DMS79 (cell line): ENCODE data around the gene ORM1.

ENCODE experiments used
- DNase-seq: peaks from one replicate; lab custom pipeline; 2025; lab: John Stamatoyannopoulos, UW

ORM1 gene

DNA sequence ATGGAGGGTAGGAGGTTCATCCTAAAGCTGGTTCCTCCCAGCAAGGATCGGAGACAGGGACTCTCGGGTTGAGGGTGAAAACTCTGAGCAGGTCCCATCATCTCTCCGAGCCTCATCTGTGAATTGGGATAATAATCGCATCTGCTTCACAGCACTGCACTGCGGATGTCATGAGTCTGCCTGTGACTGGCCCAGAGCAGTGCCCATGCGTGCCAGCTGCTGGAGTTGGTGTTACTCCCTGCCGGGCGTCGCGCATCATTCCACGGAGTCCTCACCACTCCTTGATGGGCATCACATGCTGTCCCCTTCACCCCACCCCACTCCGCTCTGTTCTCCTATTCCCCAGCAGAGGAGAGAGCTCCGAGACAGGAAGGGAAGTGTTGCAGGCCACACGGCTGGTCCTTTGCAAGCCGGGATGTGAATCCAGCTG, 35.1 kb upstream of the ORM1 start:
- DNase-seq = no peak

DNA sequence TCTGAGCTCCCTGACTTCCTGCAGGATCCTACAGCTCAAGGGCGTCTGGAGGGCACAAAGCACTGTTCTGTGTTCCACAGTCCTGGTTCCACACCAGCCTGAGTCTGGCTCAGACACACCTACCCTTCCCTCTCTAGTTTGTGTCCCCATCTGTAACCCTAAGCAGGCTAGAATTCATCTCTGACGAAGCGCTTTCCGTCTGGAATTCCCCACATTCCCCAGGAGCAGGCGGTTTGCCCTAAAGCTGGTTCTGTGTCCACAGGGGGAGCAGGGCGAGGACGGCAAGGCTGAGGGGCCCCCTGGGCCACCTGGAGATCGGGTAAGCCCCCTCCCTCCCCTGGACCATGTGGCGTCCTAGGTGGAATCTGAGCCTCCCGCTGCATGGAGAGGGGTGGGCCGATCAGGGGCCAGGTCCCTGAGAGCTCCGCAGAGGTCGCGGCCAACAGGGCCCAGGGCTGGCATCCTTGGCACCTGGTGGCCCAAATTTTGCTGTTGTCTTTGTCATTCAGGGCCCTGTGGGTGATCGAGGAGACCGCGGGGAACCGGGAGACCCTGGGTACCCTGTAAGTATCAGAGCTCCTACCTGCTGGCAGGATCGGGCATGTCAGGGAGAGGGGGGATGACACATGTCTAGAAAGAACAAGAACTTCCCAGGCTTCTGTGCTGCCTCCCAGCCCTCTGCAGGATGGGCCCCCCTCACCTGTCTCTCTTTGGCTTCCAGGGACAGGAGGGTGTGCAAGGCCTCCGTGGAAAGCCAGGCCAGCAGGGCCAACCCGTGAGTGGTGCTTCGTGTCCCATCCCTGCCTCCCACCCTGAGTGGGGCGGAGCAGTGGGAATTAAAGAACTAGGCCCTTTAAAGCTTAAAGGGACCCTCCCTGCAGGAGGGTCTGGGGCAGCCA, 34.5 kb upstream of the ORM1 start:
- no peak for DNase-seq

DNA sequence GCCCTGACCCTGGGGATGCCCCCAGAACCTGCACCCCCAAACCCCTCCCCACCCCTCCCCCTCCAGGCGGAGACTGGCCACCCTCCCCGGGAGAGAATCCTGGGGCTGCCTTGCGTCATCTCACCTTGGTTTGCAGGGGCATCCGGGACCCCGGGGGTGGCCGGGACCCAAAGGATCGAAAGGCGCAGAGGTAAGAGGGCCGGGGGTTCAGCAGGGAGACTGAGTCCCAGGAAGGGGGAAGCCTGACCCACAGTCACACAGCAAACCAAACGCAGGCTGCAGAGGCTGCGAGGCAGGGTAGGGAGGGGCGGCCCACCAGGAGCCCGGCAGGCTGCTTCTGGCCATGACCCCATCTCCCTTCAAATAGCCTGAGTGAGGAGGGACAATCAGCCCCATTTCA, 33.8 kb upstream of the ORM1 start:
- no peak for DNase-seq

DNA sequence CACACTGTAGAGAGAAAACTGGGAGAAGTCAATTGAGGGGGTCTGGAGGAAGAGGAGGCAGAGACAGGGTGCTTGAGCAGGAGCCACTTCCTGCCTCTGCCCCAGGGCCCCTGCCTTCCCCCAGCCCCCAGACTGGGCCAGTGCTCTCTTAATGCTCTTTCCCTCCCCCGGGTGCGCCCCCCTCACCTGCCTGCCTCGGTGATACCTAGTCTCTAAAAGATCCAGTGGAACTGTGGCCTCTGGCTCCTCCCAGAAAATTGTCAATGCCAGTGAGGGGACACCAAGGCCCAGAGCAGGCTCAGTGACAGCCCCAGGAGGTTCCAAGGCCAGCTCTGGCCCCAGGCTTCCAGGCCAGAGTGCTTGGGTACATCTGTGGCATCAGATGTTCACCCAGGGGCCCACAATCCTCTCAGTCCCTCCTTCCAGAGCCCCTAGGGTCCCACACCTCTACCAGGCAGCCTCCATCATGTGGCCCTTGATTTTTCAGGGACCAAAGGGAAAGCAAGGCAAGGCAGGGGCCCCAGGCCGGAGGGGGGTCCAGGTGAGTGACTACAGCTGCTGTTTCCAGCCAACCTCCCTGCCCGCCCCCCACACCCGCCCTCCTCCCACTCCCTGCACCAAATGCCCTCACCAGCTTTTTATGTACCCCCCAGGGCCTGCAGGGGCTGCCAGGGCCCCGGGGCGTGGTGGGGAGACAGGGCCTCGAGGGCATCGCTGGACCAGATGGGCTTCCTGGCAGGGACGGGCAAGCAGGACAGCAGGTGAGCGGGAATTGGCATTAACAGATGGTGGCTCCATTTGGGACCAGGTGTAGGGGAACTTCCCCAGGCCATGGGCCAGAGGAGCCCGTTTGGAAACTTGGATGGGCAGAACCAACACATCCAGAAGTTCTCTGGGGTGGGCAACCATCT, 33.1 kb upstream of the ORM1 start:
- DNase-seq = no peak

DNA sequence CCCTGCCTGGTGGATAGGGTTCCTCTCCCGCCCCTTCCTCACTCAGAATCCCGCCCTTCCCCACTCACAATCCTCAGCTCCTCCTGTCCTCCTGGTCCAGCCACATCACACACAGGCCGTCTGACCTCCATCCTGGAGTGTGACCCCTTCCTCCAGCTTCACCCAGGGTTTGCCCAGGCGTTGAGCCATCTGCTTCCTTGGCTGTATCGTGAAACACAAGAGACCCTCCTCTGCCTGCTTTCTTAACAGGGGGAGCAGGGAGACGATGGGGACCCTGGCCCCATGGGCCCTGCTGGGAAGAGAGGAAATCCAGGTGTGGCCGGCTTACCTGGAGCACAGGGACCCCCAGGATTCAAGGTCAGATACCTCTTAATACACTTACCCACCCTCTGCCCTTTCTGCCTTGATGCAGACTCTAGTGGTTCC, 32.3 kb upstream of the ORM1 start:
- DNase-seq = no peak

DNA sequence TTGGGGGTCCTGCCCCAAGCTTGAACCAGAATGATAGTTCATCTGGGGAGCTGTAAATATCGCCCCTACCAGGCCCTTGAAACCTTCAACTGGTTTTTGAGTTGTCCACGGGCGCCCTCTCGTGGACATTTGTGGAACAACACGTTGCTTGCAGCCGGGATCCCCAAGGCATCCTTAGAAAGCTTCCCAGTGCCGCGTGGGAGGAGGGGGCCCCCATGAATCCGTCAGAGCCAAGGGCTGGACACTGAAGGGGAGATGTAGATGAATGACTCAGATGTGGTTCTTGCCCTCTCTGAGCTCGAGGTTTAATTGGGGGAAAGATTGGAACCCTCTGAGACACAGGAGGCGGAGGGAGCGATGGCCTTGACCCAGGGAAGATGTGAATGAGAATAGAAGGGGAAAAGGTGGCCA, 31.8 kb upstream of the ORM1 start:
- no peak for DNase-seq

DNA sequence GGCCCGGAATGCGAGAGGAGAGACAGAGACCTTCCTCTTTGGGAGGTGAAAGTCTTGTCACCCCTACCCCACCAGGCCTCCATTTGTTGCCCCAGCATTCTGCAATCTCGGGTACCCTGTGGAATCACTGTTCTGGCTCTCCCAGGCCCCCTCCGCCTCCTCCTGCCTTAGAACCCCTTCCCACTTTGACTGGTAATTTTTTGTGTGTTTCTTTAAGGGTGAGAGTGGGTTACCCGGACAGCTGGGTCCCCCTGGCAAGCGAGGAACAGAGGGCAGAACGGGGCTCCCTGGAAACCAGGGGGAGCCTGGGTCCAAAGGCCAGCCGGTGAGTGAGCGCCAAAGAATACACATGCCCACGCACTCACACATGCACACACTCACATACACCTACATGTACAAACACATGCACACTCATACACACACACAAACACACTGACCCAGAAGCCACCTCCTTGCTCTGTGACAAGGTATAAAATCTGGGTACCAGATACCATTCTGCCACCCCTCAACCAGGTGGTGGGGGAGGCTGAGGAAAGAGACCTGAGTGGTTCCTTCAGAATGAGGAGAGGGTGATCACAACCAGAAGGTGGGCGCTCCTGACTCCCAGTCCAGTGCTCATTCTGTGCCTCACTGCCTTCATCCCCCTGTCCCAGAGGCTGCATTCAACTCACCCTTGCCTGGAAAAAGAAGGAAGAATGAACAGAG, 30.9 kb upstream of the ORM1 start:
- DNase-seq = no peak

DNA sequence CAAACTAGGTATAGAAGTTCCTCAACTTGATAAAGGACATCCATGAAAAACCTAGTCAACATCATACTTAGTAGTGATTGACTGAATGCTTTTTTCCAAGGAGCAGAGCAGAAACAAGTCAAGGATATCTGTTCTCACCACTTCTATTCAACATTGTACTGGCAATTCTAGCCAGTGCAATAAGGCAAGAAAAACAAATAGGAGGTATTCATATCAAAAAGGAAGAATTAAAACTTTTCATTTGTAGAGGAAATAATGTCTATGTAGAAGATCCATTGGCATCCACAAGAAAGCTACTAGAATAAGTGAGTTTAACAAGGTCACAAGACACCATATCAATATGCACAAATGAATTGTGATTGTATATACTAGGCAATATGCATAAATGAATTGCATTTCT, 28.2 kb upstream of the ORM1 start:
- no peak for DNase-seq

DNA sequence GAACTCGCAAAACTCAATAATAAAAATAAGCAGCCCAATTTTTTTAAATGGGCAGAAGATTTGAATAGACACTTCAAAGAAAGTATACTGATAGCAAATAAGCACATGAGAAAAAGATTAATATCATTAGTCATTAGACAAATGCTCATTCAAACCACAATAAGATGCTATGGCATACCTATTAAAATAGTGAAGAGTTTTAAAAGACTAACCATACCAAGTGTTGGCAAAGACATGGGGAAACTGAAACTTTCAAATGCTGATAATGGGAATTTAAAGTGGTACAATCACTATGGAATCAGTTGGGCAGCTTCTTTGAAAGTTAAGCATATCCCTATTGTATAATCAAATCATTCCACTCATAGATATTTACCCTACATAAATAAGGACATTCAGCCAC, 26.6 kb upstream of the ORM1 start:
- DNase-seq = no peak

DNA sequence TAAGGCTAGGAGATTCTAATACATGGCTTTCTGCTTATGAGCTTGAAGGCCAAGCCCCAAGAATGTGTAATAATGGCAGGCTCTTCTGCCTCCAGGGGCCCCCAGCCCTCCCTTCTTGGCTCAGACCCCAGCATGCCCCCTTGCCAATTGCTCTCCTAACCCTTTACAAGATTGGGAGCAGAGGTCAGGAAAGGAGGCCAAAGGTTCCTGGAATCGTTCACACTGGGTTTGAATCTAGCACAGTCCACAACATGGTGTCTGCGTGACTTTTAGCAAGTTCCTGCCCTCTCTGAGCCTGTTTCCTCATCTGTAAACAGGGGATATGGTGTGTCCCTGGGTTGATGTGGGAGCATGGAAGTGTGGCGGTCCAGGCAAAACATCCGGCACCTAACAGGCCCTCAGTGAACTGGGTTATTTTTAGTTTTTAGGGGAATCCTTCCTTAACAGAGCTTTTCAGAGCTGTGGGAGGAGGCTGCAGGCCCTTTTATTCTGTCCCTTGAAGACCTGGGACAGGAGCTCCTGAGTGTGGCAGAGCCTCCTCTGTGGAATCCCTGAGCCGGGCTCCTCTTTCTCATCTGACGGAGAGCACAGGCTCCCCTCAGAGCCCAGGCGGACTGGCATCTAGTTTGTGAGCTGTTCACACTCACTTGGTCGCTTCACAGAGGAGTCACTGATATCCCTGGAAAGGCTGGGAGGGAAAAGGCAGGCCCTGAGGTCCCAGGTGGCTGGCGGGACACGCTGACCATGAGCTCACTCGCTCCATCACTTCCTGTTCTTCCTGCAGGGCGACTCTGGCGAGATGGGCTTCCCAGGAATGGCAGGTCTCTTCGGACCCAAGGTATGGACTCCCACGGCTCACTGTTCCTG, 23.4 kb upstream of the ORM1 start:
- DNase-seq = no peak

DNA sequence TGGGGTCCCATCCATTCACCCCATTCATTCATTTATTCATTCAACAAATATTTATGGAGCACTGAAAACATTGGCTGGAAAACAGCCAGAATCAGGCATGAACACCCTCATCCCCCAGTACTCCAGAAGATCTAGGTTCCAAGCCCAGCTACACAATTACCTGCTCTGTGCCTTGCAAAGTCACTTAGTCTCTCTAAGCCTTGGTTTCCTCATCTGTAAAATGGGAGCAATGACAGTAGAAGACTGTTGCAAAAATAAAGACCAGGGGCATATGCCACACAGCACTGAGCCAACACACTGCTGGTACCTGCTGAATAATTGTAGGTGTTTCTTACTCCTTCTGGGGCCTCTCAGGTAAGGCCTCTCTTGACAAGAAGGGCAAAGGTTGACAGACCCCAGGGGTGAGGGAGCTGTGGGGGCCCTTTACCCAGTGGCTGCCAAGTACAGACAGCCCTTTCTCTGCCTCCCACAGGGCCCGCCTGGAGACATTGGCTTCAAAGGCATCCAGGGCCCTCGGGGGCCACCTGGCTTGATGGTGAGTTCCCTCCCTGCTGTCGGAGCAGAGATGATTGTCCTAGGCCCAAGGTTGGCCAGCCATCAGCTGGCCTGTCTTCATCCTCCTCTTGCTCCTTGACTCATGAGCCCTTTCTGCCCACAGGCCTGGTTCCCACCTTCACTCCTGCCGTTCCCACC, 22.6 kb upstream of the ORM1 start:
- DNase-seq = no peak

DNA sequence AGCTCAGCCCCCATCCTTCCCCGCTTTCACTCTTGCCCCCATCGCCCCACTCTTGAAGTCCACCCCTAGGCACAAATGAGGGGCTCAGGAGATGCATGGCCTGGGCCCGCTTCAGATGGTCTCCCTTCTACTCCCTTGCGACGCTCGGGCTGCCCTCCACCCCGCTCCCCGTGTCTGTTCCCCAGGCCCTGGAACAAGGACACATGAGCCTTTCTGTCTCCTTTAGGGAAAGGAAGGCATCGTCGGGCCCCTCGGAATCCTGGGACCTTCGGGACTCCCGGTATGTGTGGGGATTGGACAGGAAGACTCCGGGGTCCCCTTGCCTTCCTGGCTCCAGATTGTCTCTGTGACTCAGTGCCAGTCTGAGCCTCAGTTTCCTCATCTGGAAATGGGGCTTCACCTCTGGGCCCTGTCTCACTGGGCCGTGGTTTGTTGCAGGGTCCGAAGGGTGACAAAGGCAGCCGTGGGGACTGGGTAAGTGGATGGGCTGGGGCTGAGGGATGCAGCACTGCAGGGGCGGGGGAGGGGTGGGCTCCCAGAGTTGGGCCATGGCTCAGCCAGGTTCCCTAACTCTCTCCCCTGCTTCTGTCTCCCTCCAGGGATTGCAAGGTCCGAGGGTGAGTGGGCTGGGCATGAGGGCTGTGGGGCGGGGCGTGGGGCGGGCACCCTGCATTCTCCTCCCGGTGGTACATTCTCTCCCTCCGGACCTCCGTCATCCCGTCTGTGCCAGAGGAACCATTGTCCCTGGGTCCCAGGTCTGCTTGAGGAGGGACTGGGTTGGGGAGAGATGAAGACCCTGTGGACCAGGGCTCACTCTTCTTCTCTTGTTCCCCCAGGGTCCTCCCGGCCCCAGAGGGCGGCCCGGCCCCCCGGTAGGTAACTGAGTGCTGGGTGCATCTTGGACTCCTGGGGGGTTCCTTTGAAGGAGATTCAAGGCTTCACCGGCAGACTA, 21.8 kb upstream of the ORM1 start:
- DNase-seq = no peak

DNA sequence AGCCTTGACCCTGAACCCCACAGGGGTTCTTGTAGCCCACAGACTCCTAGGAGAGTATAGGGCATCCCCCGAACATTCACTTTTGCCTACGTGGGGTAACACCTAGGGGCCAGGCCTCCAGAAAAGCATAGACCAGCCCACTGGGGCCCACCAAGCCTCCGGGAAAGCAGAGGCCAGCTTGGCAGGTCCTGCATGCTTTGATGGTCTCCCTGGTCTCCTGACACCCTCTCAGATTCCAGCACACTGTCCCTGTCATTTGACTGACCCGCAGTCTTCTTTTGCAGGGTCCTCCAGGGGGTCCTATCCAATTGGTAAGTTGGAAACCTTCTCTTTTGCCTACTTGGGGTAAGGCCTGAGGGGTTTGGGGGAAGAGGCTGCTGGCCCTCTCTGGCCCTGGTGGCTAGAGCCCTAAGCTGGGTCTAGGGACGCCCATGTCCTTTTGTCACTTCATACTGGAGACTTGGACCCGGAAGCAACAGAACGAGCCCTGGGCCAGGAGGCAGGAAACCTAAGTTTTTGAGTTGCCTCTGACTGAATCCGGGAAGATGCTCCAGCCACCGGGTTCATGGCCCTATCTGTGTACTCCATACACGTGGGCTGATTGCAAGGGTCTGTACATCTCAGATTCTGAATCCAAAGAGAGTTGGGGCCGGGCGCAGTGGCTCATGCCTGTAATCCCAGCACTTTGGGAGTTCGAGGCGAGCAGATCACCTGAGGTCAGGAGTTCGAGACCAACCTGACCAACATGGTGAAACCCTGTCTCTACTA, 20.9 kb upstream of the ORM1 start:
- DNase-seq = no peak

DNA sequence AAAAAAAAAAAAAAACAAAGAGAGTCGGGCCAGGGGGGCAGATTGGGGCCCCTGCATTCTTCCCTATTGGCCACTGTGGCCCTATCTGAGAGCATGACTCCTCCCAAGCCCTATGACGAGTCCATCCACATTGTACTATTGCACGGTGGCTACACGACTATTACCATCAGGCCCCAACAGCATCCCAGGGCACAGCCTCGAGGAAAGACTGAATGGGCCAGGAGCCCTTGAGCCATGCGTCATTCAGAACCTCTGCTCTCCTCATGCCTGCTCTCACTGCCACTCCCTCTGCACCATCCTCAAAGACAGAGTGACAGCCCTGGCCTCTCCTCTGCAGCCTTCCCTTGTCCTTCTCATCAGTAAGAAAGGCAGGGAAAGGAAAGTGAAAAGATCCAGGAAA, 20.2 kb upstream of the ORM1 start:
- DNase-seq = no peak

DNA sequence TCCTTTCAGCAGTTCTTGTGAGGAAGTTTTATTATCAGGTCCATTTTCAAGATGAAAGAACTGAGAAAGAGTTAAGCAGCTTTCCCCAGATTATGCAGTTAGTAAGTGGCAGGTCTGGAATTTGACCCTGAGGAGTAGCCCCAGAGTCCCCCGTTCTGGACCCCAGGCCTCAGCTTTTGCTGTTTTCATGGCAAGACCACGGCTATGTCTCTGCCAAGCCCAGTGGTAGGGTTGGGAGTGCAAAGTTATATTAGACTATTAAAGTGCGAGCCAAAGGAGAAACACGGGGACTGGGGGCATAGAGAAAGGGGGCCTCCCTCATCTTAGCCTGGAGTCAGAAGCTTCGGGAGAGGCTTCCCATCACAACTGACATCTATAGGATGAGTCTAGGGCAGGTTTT, 19.3 kb upstream of the ORM1 start:
- DNase-seq = no peak

DNA sequence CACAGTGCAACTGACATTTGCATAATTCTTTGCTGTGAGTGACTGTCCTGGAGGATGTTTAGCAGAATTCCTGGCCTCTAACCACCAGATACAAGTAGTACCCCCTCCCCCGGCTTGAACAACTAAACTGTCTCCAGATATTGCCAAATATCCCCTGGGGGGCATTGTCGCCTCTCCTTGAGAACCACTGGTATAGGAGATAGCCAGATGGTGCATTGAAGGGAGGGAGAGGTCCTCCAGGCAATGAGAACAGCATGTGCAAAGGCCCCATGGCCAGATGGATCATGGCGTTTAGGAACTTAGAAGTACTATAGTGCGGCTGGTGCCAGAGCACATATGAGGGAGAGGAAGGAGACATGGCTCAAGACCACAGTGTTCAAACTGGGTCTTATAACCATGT, 18.9 kb upstream of the ORM1 start:
- no peak for DNase-seq

DNA sequence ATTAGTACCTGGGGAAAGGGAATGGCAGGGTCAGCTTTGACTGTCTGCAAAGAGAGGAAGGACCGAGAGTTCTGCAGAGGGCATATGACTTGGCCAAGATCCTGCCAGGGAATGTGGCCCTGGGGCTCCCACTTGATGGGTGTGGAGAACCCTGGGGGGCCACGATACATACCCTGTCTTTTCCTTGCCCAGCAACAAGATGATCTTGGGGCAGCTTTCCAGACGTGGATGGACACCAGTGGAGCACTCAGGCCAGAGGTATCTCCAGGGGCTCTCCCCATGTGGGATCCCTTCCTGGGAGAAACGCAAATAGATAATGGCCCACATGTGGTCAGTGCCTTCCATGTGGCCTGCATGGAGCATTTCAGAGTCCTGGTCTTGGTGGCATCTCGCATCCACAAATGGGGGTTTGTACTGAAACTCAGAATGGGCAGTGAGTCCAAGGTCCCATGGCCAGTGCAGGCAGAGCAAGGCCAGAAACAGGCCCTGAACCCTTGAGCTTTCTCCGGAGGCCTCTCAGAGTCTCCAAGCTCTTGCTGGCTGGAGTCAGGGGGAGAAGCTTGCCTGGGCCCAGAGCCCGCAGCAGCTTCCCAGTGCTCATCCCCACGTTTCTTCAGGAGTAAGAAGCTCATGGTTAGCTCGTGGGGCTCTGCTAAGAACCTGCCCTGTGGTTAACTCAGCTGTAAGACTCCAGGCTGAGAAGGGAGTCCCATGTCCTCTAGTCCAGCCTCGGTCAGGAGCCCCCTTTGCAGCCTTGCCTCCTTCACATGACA, 18.3 kb upstream of the ORM1 start:
- DNase-seq = no peak

DNA sequence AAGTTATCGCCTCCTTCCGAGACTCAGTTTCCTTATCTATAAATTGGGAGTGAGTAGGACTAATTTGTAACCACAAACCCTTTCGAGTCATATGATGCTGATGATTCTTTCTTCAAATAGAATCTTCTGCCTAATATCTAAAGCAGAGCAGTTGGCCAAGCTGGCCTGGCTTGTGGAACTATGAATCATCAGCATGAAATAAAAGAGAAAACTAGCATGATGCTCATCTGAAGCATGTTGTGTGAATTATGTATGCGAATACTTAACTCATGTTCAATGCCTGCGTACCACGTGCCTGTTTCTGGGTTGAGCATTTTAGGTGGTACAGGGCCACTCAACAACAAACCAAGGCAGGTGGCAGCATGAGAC, 15.0 kb upstream of the ORM1 start:
- DNase-seq = no peak
